Measurements from ENCODE around the gene RHEB. TPM values are rescaled to one million over a fixed set of nuclear protein-coding genes. Genes with fewer than 3 reads are reported as not detected.

The RHEB gene
- total RNA-seq, 1 donor from 2014 or later = 96.0 TPM

DNA sequence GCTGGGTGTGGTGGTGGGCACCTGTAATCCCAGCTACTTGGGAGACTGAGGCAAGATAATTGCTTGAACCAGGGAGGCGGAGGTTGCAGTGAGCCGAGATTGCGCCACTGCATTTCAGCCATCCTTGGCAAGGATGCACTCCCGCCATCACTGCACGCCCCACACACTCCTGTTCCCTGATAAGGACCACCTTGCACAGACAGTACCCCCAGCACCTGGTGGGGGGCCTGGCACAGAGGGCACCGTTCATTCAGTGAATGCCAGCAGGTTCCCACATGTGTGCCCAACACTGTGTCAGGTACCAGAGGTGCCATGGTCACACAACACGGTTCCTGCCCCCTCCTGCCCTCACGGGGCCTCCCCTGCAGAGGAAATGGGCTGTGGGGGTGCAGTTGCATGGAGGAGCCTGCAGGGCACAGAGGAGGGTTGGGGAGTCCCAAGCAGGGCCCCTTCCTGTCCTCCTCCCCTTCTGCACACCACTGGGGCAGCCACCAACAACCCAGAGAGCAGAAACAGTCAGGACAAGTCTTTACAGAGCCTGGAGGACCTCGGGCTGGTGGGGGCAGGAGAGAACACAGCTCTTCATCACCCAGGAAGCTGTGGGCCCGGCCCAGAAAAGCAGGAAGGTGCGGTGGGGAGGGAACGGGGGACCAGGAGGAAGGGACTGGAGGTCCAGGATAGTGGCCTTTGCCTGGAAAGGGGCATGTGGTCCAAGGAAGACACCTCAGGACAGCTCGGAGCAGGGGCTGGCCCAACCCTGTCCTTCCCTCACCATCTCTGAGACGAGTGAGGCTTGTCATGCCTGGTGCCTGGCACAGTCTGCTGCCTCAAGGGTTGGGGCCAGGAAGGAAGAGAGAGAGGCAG lies 86.8 kb downstream of the RHEB start:
- intact Hi-C loops (cut with DNase I) = no loop called here
- no peaks in the 10 kb centered on the region for H3K9me3 ChIP-seq
- no peak overlapping the region for H3K4me3 ChIP-seq
- H3K27me3 ChIP-seq (ENCODE audit: low read depth) = no peaks in the 10 kb centered on the region
- TF ChIP-seq, protein P1, sequence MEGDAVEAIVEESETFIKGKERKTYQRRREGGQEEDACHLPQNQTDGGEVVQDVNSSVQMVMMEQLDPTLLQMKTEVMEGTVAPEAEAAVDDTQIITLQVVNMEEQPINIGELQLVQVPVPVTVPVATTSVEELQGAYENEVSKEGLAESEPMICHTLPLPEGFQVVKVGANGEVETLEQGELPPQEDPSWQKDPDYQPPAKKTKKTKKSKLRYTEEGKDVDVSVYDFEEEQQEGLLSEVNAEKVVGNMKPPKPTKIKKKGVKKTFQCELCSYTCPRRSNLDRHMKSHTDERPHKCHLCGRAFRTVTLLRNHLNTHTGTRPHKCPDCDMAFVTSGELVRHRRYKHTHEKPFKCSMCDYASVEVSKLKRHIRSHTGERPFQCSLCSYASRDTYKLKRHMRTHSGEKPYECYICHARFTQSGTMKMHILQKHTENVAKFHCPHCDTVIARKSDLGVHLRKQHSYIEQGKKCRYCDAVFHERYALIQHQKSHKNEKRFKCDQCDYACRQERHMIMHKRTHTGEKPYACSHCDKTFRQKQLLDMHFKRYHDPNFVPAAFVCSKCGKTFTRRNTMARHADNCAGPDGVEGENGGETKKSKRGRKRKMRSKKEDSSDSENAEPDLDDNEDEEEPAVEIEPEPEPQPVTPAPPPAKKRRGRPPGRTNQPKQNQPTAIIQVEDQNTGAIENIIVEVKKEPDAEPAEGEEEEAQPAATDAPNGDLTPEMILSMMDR (IDR thresholded peaks at IDR 0.05) = no peak
- no peaks in the 10 kb centered on the region for H3K36me3 ChIP-seq
- DNase-seq (no peak), ATAC-seq (no peak)
- H3K27ac ChIP-seq = no peak overlapping the region
- H3K4me1 ChIP-seq = peaks cover 24% of the 10 kb centered on the region

DNA sequence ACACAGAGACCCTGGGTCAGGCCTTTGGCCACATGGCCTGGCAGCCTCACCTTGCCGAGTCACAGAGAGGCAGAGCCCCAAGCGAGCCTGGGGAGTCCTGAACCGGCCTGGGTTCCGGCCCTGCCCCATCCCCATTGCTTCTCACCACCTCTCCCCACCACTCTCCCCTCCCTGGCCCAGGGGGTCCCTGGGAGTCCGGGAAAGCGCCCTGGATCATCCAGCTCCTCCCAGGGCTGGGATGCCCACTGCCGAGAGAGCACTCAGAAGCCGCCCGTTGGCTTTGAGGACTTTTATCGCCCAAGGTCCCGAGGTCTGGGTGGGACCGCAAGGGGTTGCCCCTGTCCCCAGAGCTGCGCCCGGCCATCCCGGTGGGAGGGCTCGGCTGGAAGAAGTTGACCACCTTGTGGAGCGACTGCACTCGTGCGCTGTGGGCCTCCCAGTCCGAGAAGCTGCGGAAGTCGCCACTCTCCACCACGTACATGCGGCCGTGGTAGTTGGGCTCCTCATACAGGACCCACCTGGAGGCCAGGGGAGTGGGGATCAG lies 87.9 kb downstream of the RHEB start:
- H3K27me3 ChIP-seq (ENCODE audit: low read depth) = no peaks in the 10 kb centered on the region
- no peak for DNase-seq
- H3K27ac ChIP-seq = no peak overlapping the region

GRCh38 chr7:151431281-151431767 lies 88.4 kb downstream of the RHEB start:
- TF ChIP-seq, protein P1 (IDR thresholded peaks at IDR 0.05) = no peak
- DNase-seq = no peak
- peaks cover 37% of the 10 kb centered on the region for H3K4me1 ChIP-seq
- H3K27ac ChIP-seq = no peak overlapping the region
- ATAC-seq = no peak
- H3K9me3 ChIP-seq = no peaks in the 10 kb centered on the region
- no peaks in the 10 kb centered on the region for H3K36me3 ChIP-seq
- no peak overlapping the region for H3K4me3 ChIP-seq
- H3K27me3 ChIP-seq (ENCODE audit: low read depth) = no peaks in the 10 kb centered on the region
- intact Hi-C loops (cut with DNase I) = no loop called here

More for the DNA sequence above, 87.9 kb downstream of the RHEB start:
- Histone ChIP-seq H3K36me3 (no peaks in the 10 kb centered on the region), H3K4me1 (peaks cover 34% of the 10 kb centered on the region), H3K9me3 (no peaks in the 10 kb centered on the region), H3K4me3 (no peak overlapping the region)
- ATAC-seq = no peak
- intact Hi-C loops (cut with DNase I) = no loop called here
- TF ChIP-seq, protein P1 (IDR thresholded peaks at IDR 0.05) = no peak

DNA sequence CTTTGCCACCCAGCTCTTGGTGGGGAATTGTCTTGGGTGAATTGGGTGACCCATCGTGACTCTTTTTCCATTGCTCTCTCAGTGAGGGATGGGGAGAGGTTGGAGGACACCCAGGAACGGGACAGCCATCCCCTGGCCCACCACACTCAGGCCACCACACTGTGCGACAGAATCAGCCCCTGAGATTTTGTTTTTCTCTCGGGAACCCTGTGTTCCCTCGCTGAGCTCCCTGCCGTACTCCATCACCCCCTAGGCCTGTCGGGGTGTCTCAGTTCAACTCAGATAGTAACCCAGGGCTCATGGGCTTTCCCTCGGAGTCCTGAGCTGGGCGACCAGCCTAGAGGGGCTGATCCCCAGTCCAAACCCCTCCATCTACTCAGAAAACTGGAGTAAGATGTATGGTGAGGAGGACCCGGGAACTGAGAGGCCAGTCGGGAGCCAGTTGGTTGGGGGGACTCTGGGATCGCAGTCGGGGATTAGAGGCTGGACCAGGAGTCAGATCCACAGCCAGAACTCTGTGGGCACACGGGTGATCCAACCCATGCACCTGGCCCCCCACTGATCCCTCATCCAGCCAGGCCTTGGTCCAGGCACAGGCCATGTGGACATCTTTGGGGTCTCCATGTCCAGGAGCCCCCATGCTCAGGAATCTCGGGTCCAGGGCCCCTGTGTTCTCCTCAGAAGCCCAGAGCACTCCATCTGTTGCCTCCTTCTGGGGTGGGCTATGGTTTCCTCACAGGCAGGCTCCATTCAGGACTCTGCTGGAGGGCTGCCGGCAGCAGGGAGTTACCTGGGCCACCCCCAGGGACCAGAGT lies 89.1 kb downstream of the RHEB start:
- no peaks in the 10 kb centered on the region for H3K9me3 ChIP-seq
- H3K27me3 ChIP-seq (ENCODE audit: low read depth) = no peaks in the 10 kb centered on the region
- TF ChIP-seq, protein P1 (IDR thresholded peaks at IDR 0.05) = no peak
- intact Hi-C loops (cut with DNase I) = no loop called here
- peaks cover 42% of the 10 kb centered on the region for H3K4me1 ChIP-seq
- H3K36me3 ChIP-seq = no peaks in the 10 kb centered on the region
- ATAC-seq (no peak), DNase-seq (no peak)
- H3K27ac ChIP-seq = peak overlapping the region; percentile 21
- no peak overlapping the region for H3K4me3 ChIP-seq

GRCh38 chr7:151429560-151430331 lies 89.9 kb downstream of the RHEB start:
- intact Hi-C loops (cut with DNase I) = no loop called here
- no peaks in the 10 kb centered on the region for H3K9me3 ChIP-seq
- no peaks in the 10 kb centered on the region for H3K36me3 ChIP-seq
- H3K4me1 ChIP-seq = peaks cover 42% of the 10 kb centered on the region
- no peaks in the 10 kb centered on the region for H3K27me3 ChIP-seq (ENCODE audit: low read depth)
- TF ChIP-seq, protein P1 (IDR thresholded peaks at IDR 0.05) = no peak
- ATAC-seq (peak; percentile 30 to 34), DNase-seq (no peak)
- H3K27ac ChIP-seq = peak overlapping the region; percentile 21
- H3K4me3 ChIP-seq = no peak overlapping the region

Measured in lower lobe of right lung (tissue), 2 donors.